HG03064 (cell line): Measurements from ENCODE around the gene SPAAR.
"Not testable (repeated sequence)": the region's sequence is repeated elsewhere in the genome, so short reads cannot be mapped to it uniquely, and the experiment has no call there.

Experiments
- ATAC-seq: cut with Tn5 transposase; IDR thresholded peaks from one replicate; pipeline ENCODE4 v1.9.1; 2021; ENCODE audit warnings: low read depth; ENCODE audit not compliant: unreplicated experiment

SPAAR gene

GRCh38 chr9:35899021-35899420 lies 10.3 kb upstream of the SPAAR start:
- ATAC-seq, result no peak

GRCh38 chr9:35903049-35903448 lies 6.2 kb upstream of the SPAAR start:
- ATAC-seq, result no peak

- no peak for ATAC-seq
Observed at GRCh38 chr9:35904338-35904737, 5.0 kb upstream of the SPAAR start.

- ATAC-seq, result no peak
Observed at GRCh38 chr9:35905051-35905781, 4.1 kb upstream of the SPAAR start.

GRCh38 chr9:35905912-35906679 lies 3.2 kb upstream of the SPAAR start, which contains the start of gene HRCT1:
HRCT1 (plus strand) TSS chr9:35906202; CDS start chr9:35906288, 86 bp downstream.
- no peak for ATAC-seq

GRCh38 chr9:35906923-35907699 lies 2.2 kb upstream of the SPAAR start:
- ATAC-seq, result no peak

GRCh38 chr9:35907711-35908503 lies 1.4 kb upstream of the SPAAR start:
- no peak for ATAC-seq

- no peak for ATAC-seq
Observed at GRCh38 chr9:35908504-35909125, 675 bp upstream of the SPAAR start.

GRCh38 chr9:35909687-35910612 lies 660 bp downstream of the SPAAR start:
- ATAC-seq, result no peak

GRCh38 chr9:35910613-35911359 lies 1.5 kb downstream of the SPAAR start:
- no peak for ATAC-seq

GRCh38 chr9:35911690-35912089 lies 2.4 kb downstream of the SPAAR start:
- ATAC-seq, result no peak

GRCh38 chr9:35912791-35913400 lies 3.6 kb downstream of the SPAAR start:
- no peak for ATAC-seq

GRCh38 chr9:35913429-35913828 lies 4.1 kb downstream of the SPAAR start:
- ATAC-seq, result not testable (repeated sequence)

GRCh38 chr9:35914301-35914807 lies 5.1 kb downstream of the SPAAR start:
- no peak for ATAC-seq

- no peak for ATAC-seq
Observed at GRCh38 chr9:35915681-35916294, 6.5 kb downstream of the SPAAR start.

GRCh38 chr9:35917261-35917660 lies 8.0 kb downstream of the SPAAR start:
- ATAC-seq, result no peak

- no peak for ATAC-seq
Observed at GRCh38 chr9:35918780-35919179, 9.5 kb downstream of the SPAAR start.
